GM21825 (cell line): ENCODE results near the gene MTCH2.
A peak's percentile ranks its signal among the peaks of the same experiment; 100 is the strongest.
"Not testable (repeated sequence)": the region's sequence is repeated elsewhere in the genome, so short reads cannot be mapped to it uniquely, and the experiment has no call there.

Source experiments
- ATAC-seq: cut with Tn5 transposase; IDR thresholded peaks from one replicate; pipeline ENCODE4 v1.9.1; 2021; ENCODE audit warnings: mild to moderate bottlenecking, moderate library complexity; ENCODE audit not compliant: unreplicated experiment

Gene MTCH2

DNA sequence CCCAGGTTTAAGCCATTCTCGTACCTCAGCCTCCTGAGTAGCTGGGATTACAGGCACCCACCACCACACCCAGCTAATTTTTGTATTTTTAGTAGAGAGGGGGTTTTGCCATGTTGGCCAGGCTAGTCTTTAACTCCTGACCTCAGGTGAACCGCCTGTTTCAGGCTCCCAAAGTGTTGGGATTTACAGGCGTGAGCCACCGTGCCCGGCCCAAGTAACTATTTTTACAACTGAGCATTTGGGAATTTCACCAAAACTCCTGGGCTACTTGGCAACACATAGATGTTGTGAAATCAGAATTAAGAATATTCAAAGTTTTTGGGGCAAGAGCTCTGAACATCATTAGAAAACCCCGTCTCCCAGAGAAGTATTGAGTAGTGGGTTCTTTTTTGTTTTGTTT is 1.9 kb downstream of the MTCH2 start:
- ATAC-seq = not testable (repeated sequence)

DNA sequence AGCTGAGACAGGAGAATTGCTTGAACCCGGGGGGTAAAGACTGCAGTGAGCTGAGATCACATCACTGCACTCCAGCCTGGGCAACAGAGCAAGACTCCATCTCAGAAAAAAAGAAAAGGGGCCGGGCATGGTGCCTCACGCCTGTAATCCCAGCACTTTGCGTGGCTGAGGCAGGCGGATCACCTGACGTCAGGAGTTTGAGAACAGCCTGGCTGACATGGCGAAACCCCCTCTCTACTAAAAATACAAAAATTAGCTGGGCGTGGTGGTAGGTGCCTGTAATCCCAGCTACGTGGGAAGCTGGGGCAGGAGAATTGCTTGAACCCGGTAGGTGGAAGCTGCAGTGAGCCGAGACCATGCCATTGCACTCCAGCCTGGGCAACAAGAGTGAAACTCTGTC is 6.0 kb downstream of the MTCH2 start:
- ATAC-seq = not testable (repeated sequence)

DNA sequence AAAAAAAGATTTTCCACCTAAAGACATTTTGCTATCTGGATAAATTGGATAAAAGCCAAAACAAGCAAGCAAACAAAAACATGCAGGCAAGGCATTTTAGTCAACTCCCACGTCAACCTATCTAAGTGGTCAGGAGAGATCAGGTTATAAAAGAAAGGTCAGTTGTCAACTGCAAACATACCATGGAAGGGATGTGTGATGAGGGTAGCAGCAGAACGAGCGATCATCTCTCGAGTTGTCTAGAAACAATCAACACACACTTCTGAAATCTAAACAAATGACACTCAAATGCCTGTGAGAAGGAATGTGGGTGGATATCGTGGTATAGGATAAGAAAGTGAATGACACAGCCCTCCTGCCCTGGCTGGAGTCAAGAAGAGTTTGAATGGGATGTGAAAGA is 10.9 kb downstream of the MTCH2 start:
- ATAC-seq = no peak

DNA sequence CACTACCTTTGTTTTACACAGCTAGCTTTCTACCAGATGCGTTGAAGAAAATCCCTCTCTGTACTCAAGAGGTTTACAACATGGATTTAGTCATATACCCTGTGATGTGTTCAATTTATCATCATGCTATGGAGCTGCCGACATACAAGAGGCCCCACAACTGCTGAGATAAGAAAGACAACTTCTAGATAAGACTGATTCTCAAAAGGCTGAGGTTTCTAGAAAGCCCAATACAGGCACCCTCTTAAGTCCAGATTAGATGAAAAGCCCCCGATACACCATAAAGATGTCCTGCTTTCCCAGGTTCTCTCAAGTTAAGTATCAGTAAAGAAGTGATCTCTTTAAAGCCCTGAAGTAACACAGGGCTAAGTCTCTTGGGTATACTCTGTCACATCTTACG is 14.3 kb downstream of the MTCH2 start:
- no peak for ATAC-seq

DNA sequence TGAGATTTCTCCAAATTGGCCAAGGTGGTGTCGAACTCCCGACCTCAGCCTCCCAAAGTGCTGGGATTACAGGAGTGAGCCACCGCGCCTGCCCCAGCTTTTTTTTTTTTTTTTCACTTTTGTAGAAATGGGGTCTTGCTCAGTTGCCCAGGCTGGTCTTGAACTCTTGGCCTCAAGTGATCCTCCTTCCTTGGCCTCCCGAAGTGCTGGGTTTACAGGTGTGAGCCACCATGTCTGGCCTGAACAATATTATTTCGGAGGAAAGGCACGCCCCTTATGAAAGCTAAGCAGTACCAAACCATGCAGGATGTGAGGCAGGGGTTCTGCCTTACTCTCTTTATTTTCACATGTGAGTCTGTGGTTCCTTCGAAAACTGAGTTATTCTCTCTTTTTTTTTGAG is 16.1 kb downstream of the MTCH2 start:
- no peak for ATAC-seq

DNA sequence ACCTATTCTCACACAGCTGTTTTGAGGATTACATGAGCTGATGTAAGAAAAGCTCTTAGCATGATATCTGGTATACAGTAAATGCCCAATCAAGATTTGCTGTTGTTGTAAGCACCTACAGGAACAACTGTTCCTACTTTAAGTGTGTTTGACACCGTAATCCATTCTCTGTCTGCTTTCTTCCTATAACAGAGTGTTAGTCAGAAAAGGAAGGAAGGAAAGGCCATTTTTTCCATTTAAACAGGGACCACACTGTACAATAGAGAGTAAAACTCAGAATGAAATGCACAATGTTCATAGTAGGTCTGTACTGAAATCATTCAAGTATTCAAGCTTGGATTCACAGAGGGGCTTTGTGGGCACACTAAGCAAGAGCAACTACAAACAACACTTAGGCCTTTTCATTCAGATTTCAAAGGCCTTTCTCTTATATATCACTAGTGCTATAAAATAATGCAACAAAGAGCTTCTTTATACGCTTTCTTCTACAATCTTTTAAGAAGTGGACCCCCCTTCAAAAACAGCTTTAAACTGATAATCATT is 21.5 kb downstream of the MTCH2 start:
- ATAC-seq = no peak

DNA sequence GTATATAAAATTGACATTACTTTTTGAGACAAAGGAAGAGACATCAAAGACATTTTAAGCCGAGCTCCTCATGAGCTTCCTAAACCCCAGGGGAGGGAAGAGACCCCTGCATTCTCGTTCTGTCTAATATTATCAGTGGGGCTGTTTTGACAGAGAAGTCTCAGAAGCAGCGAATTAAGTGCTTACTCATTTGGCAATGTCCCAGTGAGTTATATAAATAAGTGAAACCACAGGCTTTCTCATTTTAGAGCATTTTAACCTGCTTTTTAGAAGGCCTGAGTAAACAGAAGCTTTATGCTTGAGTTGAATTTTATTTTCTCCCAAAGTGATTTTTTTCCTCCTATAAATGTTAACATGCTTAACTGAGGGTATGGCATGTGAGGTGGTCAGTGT is 24.9 kb downstream of the MTCH2 start:
- ATAC-seq = no peak

DNA sequence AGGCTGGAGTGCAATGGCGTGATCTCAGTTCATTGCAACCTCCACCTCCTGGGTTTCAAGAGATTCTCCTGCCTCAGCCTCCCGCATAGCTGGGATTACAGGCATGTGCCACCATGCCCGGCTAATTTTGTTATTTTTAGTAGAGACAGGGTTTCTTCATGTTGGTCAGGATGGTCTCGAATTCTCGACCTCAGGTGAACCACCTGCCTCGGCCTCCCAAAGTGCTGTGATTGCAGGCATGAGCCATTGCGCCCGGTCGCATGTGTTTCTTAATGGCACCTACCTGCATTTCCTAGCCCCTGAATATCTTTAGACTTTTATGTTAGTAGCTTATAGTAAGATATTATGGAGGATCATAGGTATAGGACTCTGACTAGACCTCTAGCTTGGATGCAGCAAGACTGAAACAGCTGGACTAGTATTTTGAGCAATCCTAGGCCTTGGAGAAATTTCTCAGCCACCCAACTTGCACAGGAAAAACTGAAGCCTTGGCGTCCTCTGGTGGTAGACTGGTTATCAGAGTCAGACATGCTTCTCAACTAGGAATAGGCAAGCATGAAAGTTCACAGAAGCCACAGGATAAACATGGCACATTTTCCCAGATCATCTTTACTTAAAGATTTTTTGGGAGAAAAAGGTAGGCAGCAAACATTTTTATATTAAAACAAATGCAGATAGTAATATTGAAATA is 25.5 kb downstream of the MTCH2 start:
- ATAC-seq = peak; percentile 54

DNA sequence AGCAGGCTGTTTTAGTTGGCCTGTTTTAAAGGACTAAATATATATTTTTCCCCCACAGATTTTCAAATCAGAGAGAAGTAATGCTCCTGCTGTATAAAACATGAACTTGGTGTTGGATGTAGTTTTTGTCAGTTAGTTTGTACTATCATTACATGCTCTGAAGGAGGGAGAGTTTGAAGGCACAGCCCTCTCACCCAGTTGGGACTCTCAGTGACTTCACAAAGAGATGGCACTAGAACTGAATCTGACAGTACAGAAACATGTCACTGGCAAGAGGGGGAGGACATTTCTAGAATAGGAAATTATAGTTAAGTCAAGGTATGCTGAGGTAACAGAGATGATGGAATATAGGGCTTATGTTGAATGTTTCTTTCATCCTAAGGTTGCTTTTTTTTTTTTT is 27.1 kb downstream of the MTCH2 start:
- ATAC-seq = no peak

DNA sequence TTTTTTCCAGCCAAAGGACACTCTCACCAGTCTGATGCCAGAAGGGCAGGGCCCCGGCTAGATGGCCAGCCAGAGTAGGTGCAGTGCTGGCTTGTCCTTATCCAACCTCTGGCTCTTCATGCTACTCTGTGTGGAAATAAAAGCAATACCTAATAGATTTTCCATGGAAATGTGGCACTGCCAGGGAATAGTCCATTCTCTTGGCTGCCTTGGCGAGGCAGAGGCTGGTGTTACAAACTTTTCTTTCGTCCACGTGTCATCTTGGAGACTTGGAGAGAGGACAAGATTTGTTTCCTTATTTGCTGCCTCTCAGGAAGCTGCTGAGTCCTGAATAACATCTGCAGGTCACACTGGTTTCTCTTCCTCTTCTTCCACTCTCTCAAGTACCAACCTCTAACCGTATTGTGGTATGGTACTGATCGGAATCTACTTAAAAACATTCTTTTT is 31.0 kb downstream of the MTCH2 start:
- ATAC-seq = peak; percentile 83

DNA sequence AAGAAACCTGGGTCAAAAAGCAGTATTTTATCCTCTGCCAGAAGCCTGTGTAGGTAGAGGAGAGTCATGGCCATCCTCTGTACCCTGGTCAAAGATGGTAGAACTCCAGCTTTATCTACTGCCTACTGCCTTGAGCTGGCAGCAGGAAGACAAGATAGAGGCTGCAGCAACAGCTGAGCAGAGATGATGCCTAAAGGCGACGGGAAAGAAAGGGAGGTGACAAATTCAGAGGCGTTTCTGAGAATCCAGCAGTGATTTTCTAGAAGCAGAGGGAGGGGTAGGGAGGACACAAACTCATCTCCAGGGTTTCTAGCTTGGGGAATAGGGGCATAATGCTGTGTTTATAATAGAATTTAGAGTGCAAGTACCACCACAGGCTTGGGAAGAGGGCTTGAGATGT is 32.7 kb downstream of the MTCH2 start:
- ATAC-seq = no peak

DNA sequence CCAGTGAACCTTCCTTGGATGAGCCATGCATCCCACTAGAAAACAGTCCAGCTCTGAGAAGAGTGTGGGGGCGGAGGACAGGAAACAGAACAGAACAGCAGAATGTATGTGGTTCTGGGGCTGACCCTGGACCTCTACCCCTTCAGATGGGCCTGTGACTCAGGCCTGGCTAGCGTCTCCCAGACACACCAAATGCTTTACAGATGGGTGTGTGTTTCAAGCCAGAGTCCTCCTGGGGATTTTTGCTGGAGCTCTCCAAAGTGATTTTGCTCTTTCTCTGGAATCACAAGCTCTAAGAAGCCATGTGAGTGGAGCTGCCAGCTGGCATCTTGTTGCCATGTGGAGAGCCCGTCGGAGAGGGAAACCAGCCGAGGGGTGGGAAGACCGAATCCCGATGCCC is 35.0 kb downstream of the MTCH2 start:
- ATAC-seq = no peak

DNA sequence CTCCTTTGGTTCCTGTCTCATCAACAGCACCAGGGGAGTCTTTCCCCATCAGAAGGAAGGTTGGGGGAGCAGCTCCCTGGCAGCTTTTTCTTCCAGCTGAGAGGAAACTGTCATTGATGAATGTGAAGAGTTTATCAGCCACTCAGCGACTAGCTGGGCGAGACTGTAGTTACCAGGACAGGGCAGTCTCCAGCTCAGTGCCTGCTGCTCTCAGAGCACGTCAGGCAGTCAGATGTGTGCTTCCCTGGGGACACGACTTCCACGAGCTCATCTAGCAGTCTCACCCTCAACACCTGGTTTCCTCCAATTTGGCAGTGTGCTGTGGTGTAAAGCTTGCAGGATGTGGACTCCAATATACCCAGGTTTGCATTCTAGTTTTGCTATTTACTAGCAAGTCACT is 35.6 kb downstream of the MTCH2 start:
- ATAC-seq = no peak

DNA sequence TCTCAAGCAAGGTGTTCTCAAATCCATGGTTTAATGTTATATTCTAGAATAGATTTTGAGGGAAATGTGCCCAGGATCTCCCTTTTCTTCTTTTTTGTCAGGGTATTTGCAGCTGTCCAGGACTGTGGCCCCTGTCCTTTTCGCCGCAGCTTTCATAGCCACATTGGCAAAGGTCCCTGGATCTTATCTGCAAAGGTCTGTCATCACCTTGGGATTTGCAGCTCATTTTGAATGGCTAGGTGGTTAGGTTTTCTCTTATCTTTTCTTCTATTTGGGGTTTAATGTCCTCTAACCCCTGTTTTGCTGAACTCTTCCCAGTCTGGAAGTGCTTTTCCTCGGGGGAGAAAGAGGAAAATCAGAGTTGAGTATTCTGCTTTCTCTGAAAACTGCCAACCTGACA is 36.4 kb downstream of the MTCH2 start:
- ATAC-seq = no peak

DNA sequence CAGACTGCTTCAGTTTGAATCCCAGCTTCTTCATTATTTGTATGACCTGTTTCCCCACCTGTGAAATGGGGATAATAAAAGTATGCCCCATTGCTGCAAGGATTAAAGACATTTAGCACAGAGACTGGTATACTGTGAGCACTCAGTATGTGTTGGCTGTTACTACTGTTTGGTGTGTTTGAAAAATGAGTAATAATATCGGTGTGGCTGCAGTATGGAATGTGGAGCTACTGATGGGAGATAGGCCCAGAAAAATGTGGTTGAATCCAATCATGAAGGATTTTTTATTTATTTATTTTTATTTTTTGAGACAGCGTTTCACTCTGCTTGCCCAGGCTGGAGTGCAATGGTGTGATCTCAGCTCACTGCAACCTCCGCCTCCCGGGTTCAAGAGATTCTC is 39.1 kb downstream of the MTCH2 start:
- no peak for ATAC-seq

DNA sequence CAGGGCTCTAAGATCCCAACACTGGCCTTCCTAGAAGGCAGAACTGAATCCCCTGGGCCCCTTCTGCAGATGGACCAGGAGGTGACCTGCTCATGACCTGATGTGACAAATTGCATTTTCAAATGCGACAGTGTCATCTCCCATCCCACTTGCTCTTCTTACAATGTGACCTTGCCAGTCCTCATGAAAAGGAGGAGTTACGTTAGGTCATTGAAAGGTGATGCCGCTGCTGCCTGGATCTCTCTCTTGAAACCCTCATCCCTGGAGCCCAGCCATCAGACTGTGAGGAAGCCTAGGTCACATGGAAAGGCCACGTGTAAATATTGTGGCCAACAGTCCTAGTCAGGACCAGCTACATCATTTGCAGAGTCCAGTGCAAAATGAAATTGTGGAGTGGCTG is 42.5 kb downstream of the MTCH2 start:
- ATAC-seq = no peak

DNA sequence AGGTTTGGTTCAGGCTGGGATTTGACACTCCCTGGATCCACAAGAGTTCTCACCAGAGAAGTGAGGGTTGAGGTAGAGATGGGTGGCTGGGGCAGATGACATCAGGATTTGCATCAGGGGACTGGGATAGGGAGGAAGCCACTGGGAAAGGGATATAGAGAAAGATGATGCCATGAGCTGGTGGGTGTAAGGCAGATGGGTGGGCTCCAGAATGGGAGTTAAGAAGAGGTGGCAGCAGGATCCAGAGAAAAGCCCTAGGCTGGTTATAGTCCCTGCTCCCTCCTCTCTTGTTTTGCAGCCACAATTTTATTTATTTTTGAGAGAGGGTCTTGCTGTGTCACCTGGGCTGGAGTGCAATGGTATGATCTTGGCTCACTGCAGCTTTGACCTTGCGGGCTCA is 46.4 kb downstream of the MTCH2 start:
- no peak for ATAC-seq

DNA sequence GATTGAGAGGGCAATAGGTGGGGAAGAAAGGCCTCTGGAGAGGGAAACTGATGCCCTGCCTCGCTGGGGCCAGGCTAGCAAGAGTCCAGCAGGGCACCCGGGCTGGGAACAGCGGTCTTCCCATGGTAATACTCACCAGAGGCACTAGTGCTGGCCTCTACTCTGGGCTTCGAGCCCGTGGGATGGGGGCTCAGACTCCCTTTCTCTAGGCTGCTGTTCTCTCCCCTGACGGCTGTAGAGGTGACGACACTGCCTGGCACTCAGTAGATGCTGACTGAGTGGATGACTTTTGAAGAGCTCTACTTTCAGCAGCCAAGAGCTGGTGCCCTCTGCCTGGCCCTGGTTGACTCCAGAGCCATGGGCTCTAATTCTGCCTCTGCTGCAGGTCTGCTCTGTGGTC is 47.3 kb downstream of the MTCH2 start:
- ATAC-seq = no peak

DNA sequence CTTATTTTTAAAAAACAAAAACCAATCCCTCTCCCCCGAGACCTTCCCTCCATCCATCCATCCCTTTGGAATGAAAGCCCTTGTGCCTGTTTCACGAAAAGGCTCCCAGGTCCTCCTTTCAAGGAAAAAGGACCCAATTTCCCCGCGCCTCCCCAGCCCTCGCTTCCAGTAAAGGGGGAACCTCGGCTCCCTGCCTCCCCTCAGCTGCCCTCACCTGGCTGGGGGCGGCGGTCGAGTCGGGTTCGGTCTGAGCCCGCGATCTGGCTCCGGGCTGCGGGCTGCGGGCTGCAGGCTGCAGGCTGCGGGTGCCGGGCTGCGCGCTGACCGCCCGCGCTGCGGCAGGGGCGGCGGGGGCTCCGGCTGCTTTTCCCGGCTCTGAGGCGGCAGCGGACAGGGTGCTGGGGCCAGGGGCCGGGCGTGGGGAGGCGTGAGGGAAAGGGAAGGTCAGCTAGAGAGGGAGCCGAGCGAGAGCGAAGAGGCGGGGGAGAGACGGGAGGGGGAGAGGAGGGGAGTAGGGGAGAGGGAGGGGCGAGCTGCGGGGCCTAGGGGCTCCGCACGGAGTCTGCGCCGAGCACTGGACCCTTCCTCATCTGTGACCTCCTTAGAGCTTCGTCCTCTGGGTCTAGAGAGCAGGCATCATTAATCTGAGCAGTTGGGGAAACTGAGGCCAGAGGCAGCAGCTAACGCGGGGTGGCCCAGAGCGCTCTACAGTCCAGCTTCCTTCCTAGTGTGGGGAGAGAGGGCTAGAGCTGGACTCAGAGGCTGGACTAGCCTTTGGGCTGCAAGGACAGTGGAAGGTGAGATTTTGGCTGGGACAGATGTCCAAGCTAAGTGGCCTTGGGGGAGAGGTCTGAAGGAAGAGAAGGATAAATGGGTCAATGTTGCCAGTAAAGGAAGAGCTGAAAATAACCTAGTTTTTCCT is 48.2 kb downstream of the MTCH2 start, which contains the start of gene C1QTNF4:
TSS of gene C1QTNF4 (minus strand) at position 478 of the 922 bp plus-strand sequence. CDS start 3,601 bp downstream, outside the sequence.
- ATAC-seq = no peak

DNA sequence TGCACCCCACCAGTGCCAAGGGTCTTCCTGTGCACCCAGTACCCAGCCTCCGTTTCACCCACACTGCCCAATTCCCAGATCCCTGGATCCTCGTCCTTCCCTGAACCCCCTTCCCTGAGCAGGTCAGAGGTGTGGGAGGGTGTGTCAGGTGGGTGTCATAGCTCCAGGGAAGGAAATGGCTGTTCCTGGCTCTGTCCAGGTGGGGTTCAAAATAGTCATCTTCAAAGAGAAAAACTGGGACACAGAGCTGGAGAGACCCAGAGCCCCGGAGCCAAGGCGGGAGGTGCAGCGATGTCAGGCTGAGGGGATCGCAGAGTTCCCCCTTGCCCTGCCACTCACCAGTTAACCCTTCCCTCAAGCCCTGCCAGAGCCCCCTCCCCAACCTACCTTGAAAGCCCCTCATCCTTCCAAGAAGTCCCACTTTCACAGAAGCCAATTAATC is 48.8 kb downstream of the MTCH2 start:
- ATAC-seq = no peak

DNA sequence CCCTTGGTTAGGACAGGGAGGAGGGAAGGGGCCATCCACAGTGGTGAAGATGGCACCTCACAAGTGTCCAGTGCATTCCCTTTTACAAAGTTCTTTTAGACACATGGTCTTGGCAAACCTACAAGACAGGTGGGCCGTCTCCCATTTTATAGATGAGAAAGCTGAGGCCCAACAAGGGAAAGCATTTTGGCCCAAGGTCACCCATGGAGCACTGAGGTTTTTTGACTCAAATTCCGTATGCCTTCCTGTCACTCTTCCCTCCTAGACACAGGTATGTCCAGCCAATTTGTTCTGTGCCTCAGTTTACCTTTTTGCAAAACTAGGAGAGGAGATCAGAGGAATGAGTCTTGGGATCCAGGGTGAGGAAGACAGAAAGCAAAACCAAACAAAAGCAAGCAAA is 49.4 kb downstream of the MTCH2 start:
- ATAC-seq = no peak

DNA sequence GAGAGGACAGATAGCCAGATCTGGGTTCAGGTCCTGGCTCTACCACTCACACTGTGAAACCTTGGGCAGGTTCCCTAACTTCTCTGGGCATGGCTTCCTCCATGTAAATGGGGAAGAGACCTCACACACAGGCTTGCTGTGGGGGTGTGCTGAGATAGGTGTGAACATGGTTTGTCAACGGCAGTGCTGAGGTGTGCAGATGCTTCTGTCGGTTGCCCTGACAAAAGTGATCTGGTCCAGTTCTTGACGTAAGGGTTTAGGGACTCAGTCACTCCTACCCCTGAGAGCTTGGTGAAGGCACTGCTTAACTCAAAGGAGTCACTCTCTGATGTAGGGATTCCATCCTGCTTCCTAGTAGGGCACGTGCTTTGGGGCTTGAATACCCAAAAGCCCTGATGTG is 50.1 kb downstream of the MTCH2 start:
- ATAC-seq = no peak
